ENCODE measurements around the gene C1QTNF3.

Gene C1QTNF3

GRCh38 chr5:33978306-33978705 is 64.7 kb downstream of the C1QTNF3 start:
- no peaks in the 10 kb centered on the region for H3K36me3 ChIP-seq (ENCODE audit: control insufficient read depth in 2 of 2, insufficient read depth in 1 of 2, low read length in 2 of 2)
- H3K27ac ChIP-seq (ENCODE audit: extremely low read depth, low read depth, low read length): no peak overlapping the region
- TF ChIP-seq REST (tag by site-specific recombination; IDR thresholded peaks at IDR 0.05) (no peak), ZNF843 (tag by site-specific recombination; IDR thresholded peaks at IDR 0.05) (no peak), ZNF473 (tag by site-specific recombination; IDR thresholded peaks at IDR 0.05) (no peak), ZNF548 (tag by site-specific recombination; IDR thresholded peaks at IDR 0.05) (no peak), ZNF549 (tag by site-specific recombination; IDR thresholded peaks at IDR 0.05) (no peak), ZNF518A (tag by site-specific recombination; conservative IDR thresholded peaks at IDR 0.05; ENCODE audit: low read depth) (no peak), ZSCAN4 (tag by site-specific recombination; IDR thresholded peaks at IDR 0.05) (no peak), ZNF580 (tag by site-specific recombination; IDR thresholded peaks at IDR 0.05) (no peak), ZNF701 (tag by site-specific recombination; IDR thresholded peaks at IDR 0.05) (no peak)
- ChIA-PET CTCF (interaction anchor here (0.9 kb wide), 1 partner anchor 8 kb away, joined by 4 read pairs; no protein-coding TSS in a partner anchor), POLR2A (no interaction called here)
- H3K9me3 ChIP-seq (ENCODE audit: control insufficient read depth, insufficient read depth, low read depth, low read length): no peaks in the 10 kb centered on the region
- H3K4me1 ChIP-seq (ENCODE audit: control insufficient read depth, insufficient read depth, low read length): peaks cover 9% of the 10 kb centered on the region
- no peak overlapping the region for H3K4me3 ChIP-seq (ENCODE audit: low read depth, low read length)

- TF ChIP-seq ZNF48 (tag by site-specific recombination; IDR thresholded peaks at IDR 0.05) (no peak), ZNF777 (tag by site-specific recombination; IDR thresholded peaks at IDR 0.05; ENCODE audit: borderline replicate concordance) (no peak), ZBTB1 (tag by site-specific recombination; IDR thresholded peaks at IDR 0.05) (no peak), SP7 (tag by site-specific recombination; IDR thresholded peaks at IDR 0.05) (no peak), ZNF837 (tag by site-specific recombination; IDR thresholded peaks at IDR 0.05) (no peak)
- no peak overlapping the region for H3K4me3 ChIP-seq (ENCODE audit: low read depth, low read length)
- H3K9me3 ChIP-seq (ENCODE audit: control insufficient read depth, insufficient read depth, low read depth, low read length): no peaks in the 10 kb centered on the region
- H3K27ac ChIP-seq (ENCODE audit: extremely low read depth, low read depth, low read length): no peak overlapping the region
- POLR2A ChIA-PET: no interaction called here
- H3K36me3 ChIP-seq (ENCODE audit: control insufficient read depth in 2 of 2, insufficient read depth in 1 of 2, low read length in 2 of 2): no peaks in the 10 kb centered on the region
- CTCF ChIA-PET: interaction anchor here (0.7 to 1.0 kb wide), 2 partner anchors 490 to 541 kb away, joined by 3 read pairs; no protein-coding TSS in a partner anchor
- H3K4me1 ChIP-seq (ENCODE audit: control insufficient read depth, insufficient read depth, low read length): peaks cover 9% of the 10 kb centered on the region
Measured at GRCh38 chr5:33976307-33976706, 66.7 kb downstream of the C1QTNF3 start.
